ENCODE data around the gene ETV2.
"Not testable (repeated sequence)": the region's sequence is repeated elsewhere in the genome, so short reads cannot be mapped to it uniquely, and the experiment has no call there.

ETV2 gene

DNA sequence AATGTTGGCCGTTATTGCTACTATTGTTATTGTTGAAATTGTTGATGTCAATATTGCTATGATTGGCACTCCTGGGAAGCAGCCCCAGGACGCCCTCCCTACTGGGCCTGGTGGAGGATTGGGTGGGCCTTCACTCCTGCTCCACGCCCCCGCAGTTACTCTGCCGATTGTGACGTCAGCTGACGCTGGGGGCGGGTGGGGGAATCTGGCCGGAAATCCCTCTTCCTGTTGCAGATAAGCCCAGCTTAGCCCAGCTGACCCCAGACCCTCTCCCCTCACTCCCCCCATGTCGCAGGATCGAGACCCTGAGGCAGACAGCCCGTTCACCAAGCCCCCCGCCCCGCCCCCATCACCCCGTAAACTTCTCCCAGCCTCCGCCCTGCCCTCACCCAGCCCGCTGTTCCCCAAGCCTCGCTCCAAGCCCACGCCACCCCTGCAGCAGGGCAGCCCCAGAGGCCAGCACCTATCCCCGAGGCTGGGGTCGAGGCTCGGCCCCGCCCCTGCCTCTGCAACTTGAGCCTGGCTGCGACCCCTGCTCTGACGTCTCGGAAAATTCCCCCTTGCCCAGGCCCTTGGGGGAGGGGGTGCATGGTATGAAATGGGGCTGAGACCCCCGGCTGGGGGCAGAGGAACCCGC is at the start of gene ETV2:
Gene ETV2 (plus strand): TSS at position 231 of the 637 bp plus-strand sequence. CDS start 716 bp downstream, outside the sequence.
- no peak for DNase-seq (ENCODE audit: low spot score)

- DNase-seq (ENCODE audit: low spot score), result peak; percentile 15
Observed at GRCh38 chr19:35592226-35592625, 49.3 kb upstream of the ETV2 start.

DNA sequence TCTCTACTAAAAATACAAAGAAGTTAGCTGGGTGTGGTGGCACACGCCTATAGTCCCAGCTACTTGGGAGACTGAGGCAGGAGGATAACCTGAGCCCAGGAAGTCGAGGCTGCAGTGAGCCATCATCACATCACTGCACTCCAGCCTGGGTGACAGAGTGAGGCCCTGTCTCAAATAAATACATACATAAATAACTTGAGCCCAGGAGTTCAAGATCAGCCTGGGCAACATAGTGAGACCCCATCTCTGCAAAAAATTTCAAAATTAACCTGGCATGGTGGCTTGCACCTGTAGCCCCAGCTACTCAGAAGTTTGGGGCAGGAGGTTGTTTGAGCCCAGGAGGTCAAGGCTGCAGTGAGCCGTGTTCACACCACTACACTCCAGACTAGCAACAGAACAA is 46.5 kb upstream of the ETV2 start:
- DNase-seq (ENCODE audit: low spot score), result not testable (repeated sequence)

DNA sequence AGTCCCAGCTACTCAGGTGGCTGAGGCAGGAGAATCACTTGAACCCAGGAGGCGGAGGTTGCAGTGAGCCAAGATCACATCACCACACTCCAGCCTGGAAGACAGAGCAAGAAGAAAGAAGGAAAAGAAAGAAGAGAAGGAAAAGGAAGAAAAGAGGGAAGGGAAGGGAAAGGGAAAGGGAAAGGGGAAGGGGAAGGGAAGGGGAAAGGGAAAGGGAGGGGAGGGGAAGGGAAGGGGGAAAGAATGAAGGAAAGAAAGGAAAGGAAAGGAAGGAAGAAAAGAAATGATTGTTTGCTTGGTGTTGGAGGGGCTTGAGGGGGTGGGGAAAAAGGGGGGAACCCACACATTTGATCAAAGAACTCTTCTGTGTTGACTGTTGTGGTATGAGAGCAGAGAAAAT is 45.6 kb upstream of the ETV2 start:
- no peak for DNase-seq (ENCODE audit: low spot score)

- DNase-seq (ENCODE audit: low spot score), result peak; percentile 18
Observed at GRCh38 chr19:35596366-35596999, 45.1 kb upstream of the ETV2 start.

DNA sequence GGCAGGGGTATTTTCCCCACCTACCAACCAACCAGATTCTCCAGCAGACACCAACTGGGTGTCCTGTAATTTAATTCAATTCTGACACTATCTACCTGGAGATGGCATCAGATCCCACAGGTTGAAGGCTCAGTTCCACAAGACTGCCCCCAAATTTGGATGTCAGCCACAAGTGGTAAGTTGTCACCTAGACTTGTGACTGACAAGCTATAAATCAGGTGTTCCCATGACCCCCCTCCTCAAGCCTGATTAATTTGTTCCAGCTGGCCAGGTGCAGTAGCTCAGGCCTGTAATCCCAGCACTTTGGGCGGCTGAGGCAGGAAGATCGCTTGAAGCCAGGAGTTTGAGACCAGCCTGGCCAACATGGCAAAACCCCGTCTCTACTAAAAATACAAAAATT is 39.6 kb upstream of the ETV2 start:
- DNase-seq (ENCODE audit: low spot score), result no peak

DNA sequence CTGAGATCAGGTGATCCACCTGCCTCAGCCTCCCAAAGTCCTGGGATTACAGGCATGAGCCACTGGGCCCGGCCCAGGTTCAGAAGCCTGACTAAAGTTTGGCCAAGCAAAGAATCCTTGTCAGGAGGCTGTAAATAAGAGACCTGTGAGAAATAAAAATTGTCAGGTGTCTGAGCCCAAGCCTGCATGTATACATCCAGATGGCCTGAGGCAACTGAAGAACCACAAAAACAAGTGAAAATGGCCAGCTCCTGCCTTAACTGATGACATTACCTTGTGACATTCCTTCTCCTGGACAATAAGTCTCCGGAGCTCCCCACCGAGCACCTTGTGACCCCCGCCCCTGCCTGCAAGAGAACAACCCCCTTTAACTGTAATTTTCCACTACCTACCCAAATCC is 37.1 kb upstream of the ETV2 start:
- not testable (repeated sequence) for DNase-seq (ENCODE audit: low spot score)

GRCh38 chr19:35607170-35607569 is 34.4 kb upstream of the ETV2 start:
- not testable (repeated sequence) for DNase-seq (ENCODE audit: low spot score)

DNA sequence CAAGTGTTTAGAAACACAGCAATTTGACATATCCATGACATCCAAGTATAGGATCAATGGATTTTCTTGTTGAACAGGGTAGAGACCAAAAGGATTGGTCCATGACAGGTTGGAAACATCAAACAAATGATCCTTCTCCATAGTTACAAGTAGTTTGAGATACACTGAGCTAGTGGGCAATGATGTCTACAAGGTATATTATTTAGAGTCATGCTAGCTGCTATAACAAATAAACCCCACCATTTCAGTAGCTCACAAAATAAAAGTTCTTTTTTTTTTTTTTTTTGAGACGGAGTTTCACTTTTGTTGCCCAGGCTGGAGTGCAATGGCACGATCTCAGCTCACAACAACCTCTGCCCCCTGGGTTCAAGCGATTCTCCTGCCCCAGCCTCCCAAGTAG is 33.9 kb upstream of the ETV2 start:
- no peak for DNase-seq (ENCODE audit: low spot score)

DNA sequence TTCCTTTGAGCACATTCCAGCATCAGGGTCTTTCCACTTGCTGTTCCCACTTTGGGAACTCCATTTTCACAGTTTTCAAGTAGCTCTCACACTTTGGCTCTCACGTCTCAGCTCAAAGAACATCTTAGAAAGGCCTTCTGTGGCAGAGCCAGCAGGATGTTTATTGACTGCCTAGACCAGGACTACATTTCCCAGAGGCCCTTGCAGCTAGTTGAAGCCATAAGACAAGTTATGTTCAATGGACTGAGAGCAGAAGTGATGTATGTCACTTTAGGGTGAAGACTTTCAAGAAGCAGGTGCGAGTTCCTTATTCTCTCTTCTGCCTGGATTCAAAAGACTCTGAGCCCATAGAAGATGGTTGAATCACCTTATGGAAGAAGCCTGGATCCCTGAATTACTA is 33.3 kb upstream of the ETV2 start:
- no peak for DNase-seq (ENCODE audit: low spot score)

- peak; percentile 22 for DNase-seq (ENCODE audit: low spot score)
Observed at GRCh38 chr19:35609851-35610353, 31.6 kb upstream of the ETV2 start.

- DNase-seq (ENCODE audit: low spot score), result no peak
Observed at GRCh38 chr19:35612224-35612558, 29.4 kb upstream of the ETV2 start.

GRCh38 chr19:35612559-35613321 is 28.8 kb upstream of the ETV2 start, which contains the start of gene HAUS5:
TSS of gene HAUS5 (plus strand) at chr19:35612735. CDS start at chr19:35612795, 60 bp downstream.
- peak; percentile 97 for DNase-seq (ENCODE audit: low spot score)

GRCh38 chr19:35613574-35613973 is 28.0 kb upstream of the ETV2 start:
- DNase-seq (ENCODE audit: low spot score), result no peak

- no peak for DNase-seq (ENCODE audit: low spot score)
Observed at GRCh38 chr19:35615036-35615435, 26.5 kb upstream of the ETV2 start.

GRCh38 chr19:35618857-35619256 is 22.7 kb upstream of the ETV2 start:
- DNase-seq (ENCODE audit: low spot score), result no peak

GRCh38 chr19:35619290-35619923 is 22.1 kb upstream of the ETV2 start:
- no peak for DNase-seq (ENCODE audit: low spot score)

DNA sequence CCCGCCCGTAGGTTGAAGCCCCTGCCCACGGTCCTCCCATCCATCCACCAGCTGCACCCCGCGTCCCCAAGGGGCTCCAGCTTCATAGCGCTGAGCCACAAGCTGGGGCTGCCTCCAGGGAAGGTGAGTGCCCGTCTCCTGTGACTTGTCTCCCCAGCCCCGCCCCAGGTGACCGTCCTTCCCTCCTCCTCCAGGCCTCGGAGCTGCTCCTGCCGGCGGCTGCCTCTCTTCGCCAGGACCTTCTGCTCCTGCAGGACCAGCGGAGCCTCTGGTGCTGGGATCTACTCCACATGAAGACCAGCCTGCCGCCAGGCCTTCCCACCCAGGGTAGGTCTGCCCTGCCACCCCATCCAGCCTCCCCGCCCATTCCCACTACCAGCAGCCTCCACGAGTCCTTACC is 21.5 kb upstream of the ETV2 start:
- no peak for DNase-seq (ENCODE audit: low spot score)

DNA sequence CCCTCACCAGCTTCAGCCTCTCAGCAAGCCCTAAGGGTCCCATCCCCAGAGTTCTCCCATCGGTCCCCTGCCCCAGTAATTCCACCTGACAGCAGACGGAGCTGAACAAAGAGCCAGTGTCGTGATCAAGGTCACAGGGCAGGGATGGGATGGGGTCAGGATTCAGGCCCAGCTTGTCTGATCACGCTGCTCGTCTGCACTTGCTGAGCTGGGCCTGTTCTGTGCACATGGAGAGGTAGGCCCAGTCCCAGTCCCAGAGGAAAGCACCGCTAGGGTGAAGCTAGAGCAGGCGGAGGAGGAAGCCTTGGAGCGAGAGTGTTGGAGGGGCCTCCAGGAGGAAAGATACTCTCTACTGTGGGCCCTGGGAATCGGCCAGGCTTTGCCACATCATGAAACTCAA is 19.8 kb upstream of the ETV2 start:
- no peak for DNase-seq (ENCODE audit: low spot score)

DNA sequence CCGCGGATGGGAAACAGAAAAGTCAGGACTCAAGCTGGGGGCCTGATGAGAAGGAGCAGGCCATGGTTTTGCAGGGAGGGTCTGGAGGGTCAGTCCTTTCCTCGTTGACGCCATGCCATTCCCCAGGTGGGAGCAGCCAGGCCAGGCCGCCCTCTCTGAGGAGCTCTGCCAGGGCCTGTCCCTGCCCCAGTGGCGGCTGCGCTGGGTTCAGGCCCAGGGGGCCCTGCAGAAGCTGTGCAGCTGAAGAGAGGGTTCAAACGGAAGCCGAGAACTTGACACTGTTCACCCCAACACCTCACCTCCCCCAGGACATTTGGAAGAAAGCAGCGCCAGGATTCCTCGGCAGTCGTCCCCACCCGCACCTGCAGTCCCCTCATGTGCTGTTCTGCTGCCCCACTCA is 18.8 kb upstream of the ETV2 start:
- no peak for DNase-seq (ENCODE audit: low spot score)

DNA sequence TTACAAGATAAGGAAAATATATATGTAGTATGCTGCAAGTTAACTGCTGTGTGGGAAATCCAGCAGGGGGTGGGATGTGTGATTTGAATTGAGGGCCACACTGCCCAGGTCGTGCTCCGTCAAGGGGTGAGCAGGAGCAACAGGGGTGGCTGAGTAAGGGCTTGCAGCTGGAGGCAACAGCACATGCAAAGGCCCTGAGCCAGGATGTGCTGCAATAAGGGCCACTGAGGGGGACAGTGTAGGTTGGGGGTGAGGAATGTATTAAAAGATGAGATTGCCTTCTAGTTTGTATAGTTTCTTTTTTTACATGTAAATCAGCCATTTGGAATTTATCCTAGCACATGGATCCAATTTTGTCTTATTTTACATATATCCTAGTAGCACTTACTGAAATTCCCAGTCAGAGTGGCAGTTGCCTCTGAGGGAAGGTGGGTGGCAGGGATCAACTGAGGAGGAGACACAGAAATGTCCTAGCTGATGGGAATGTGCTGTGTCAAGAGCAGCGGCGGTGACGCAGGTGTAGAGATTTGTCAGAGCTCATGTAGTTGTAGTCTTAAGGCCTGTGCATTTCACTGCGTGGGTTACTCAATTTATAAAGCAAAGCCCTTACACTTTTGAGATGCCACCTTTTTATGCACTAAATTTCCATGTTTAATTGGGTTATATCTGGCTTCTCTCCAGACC is 18.1 kb upstream of the ETV2 start:
- no peak for DNase-seq (ENCODE audit: low spot score)

- DNase-seq (ENCODE audit: low spot score), result no peak
Observed at GRCh38 chr19:35628264-35628564, 13.3 kb upstream of the ETV2 start.

Data from activated CD4-positive, alpha-beta T cell treated with anti-CD3 and anti-CD28 coated beads, Interleukin-2, Interleukin-4, amounts not matched to agents 100 ng/mL and 50 ng/mL, durations not matched to agents 16 hours and 8 hours (primary cell).